A549 (cell line): ENCODE results near the gene KIF1C. TPM values are rescaled to one million over a fixed set of nuclear protein-coding genes. Genes with fewer than 3 reads are reported as not detected.

Experiments
- ATAC-seq, 2 experiments: fragments of 200-7000 bp in 1 of 2; fragments of >200 bp in 1 of 2; cut with Nextera tagmentation in 1 of 2; cut with Tn5 transposase in 1 of 2; 3 replicates each; pipeline versions ENCODE4 v1.8.0 to v1.9.1; 2018 to 2020; ENCODE audit warnings: mild to moderate bottlenecking in 1 of 2, moderate library complexity in 1 of 2
- CTCF ChIA-PET: fragments of 300-600 bp; sonication (Branson Sonifier 250); formaldehyde crosslinking; extraction: SDS; loops from one replicate; lab custom pipeline; 2021; ENCODE audit warnings: antibody characterized with exemption, inconsistent platforms; lab: Yijun Ruan, JAX
- POLR2A ChIA-PET: fragments of 350-600 bp; formaldehyde crosslinking; extraction: SDS; loops from one replicate; lab custom pipeline; 2021; ENCODE audit warnings: antibody characterized with exemption, inconsistent platforms; lab: Yijun Ruan, JAX
- DNase-seq, 2 experiments: peaks; one replicate each; pipeline versions ENCODE4 v3.0.0 to v3.0.0-alpha.2; 2011 to 2016; ENCODE audit warnings: low read depth in 1 of 2, low spot score in 1 of 2
- FAIRE-seq: peaks from 2 replicates; lab custom pipeline; 2011; peaks lifted over from hg19 to GRCh38; lab: Jason Lieb, UNC
- H3K27ac ChIP-seq, 2 experiments: fragments of >200 bp; sonication (Bioruptor Twin); formaldehyde crosslinking; 3 replicates each; pipeline ENCODE4 v1.5.1; 2016 to 2017
- H3K4me1 ChIP-seq: fragments of >200 bp; sonication (Bioruptor Twin); formaldehyde crosslinking; 3 replicates; pipeline ENCODE4 v1.6.1; 2016
- H3K4me2 ChIP-seq: fragments of >200 bp; sonication (Bioruptor Twin); formaldehyde crosslinking; 3 replicates; pipeline ENCODE4 v1.6.1; 2016
- H3K4me3 ChIP-seq: fragments of >200 bp; sonication (Bioruptor Twin); formaldehyde crosslinking; 3 replicates; pipeline ENCODE4 v1.5.1; 2016
- H3K9me3 ChIP-seq: fragments of >200 bp; sonication (Bioruptor Twin); formaldehyde crosslinking; 3 replicates; pipeline ENCODE4 v1.6.1; 2016
- ATOH8 ChIP-seq: fragments of 250-450 bp; sonication (Bioruptor Pico); IDR thresholded peaks from 2 replicates; pipeline ENCODE4 v1.5.0; 2020; ENCODE audit warnings: low read depth, mild to moderate bottlenecking, moderate library complexity
- CBX8 ChIP-seq: fragments of 200-600 bp; sonication (generic); IDR thresholded peaks from 2 replicates; pipeline ENCODE4 v1.6.1; 2016
- CHD2 ChIP-seq: fragments of 150-350 bp; IDR thresholded peaks from 2 replicates; pipeline ENCODE4 v1.6.1; 2014; ENCODE audit warnings: low read length; ENCODE audit not compliant: partially characterized antibody
- CHD4 ChIP-seq: fragments of 200-600 bp; sonication (generic); IDR thresholded peaks from 2 replicates; pipeline ENCODE4 v1.6.1; 2016; ENCODE audit warnings: antibody characterized with exemption, mild to moderate bottlenecking, borderline replicate concordance
- EHMT2 ChIP-seq: fragments of 200-600 bp; sonication (generic); IDR thresholded peaks from 2 replicates; pipeline ENCODE4 v1.6.1; 2016; ENCODE audit warnings: antibody characterized with exemption, low read depth, mild to moderate bottlenecking, moderate library complexity
- ESRRA ChIP-seq: fragments of 150-350 bp; IDR thresholded peaks from 2 replicates; pipeline ENCODE4 v1.6.1; 2014; ENCODE audit warnings: mild to moderate bottlenecking, low read length, borderline replicate concordance
- FOSL2 ChIP-seq, 2 experiments: fragments of 450-650 bp in 1 of 2; fragments of >200 bp in 1 of 2; sonication (Bioruptor Twin) in 1 of 2; formaldehyde crosslinking; IDR thresholded peaks; 2 replicates each; pipeline versions ENCODE4 v1.5.0 to v1.6.1; 2016 to 2020; ENCODE audit warnings: mild to moderate bottlenecking in 1 of 2, moderate library complexity in 1 of 2
- HDAC2 ChIP-seq: fragments of 200-600 bp; sonication (generic); IDR thresholded peaks from 2 replicates; pipeline ENCODE4 v1.6.1; 2016
- HES2 ChIP-seq: fragments of >200 bp; sonication (Bioruptor Twin); formaldehyde crosslinking; IDR thresholded peaks from 2 replicates; pipeline ENCODE4 v1.6.1; 2016
- HMGXB4 ChIP-seq: fragments of 250-450 bp; sonication (Bioruptor Pico); IDR thresholded peaks from 2 replicates; pipeline ENCODE4 v1.5.0; 2021; ENCODE audit warnings: mild to moderate bottlenecking, moderate library complexity, borderline replicate concordance
- HOXA7 ChIP-seq: fragments of 250-450 bp; sonication (Bioruptor Pico); IDR thresholded peaks from 2 replicates; pipeline ENCODE4 v1.5.0; 2020; ENCODE audit warnings: mild to moderate bottlenecking, moderate library complexity
- JUNB ChIP-seq: fragments of >200 bp; sonication (Bioruptor Twin); formaldehyde crosslinking; IDR thresholded peaks from 2 replicates; pipeline ENCODE4 v1.6.1; 2016
- KDM1A ChIP-seq: fragments of 200-600 bp; sonication (generic); IDR thresholded peaks from 2 replicates; pipeline ENCODE4 v1.6.1; 2016; ENCODE audit warnings: low read depth, mild to moderate bottlenecking
- MAFK ChIP-seq: fragments of 450-650 bp; IDR thresholded peaks from 2 replicates; pipeline ENCODE4 v1.6.1; 2014; ENCODE audit not compliant: partially characterized antibody
- MYC ChIP-seq: IDR thresholded peaks from 2 replicates; pipeline ENCODE4 v1.6.1; 2012; ENCODE audit warnings: mild to moderate bottlenecking, inconsistent platforms, low read length, improper control_type of control experiment, borderline replicate concordance
- NR3C1 ChIP-seq: fragments of >200 bp; sonication (Bioruptor Twin); formaldehyde crosslinking; IDR thresholded peaks from 3 replicates; pipeline ENCODE4 v1.6.1; 2017
- PHF8 ChIP-seq: fragments of 200-600 bp; sonication (generic); IDR thresholded peaks from 2 replicates; pipeline ENCODE4 v1.6.1; 2016; ENCODE audit warnings: low read depth, mild to moderate bottlenecking, antibody characterized with exemption, moderate library complexity, borderline replicate concordance
- POLR2AphosphoS2 ChIP-seq: conservative IDR thresholded peaks from 2 replicates; pipeline ENCODE4 v1.6.1; 2012; ENCODE audit warnings: low read length, improper control_type of control experiment, inconsistent platforms
- RAD21 ChIP-seq, 2 experiments: fragments of >200 bp in 1 of 2; sonication (Bioruptor Twin) in 1 of 2; formaldehyde crosslinking in 1 of 2; IDR thresholded peaks in 1 of 2; conservative IDR thresholded peaks in 1 of 2; 2 replicates in 1 of 2; 3 replicates in 1 of 2; pipeline ENCODE4 v1.6.1; 2012 to 2018; ENCODE audit warnings: inconsistent platforms in 1 of 2
- RCOR1 ChIP-seq: fragments of 150-350 bp; IDR thresholded peaks from 2 replicates; pipeline ENCODE4 v1.6.1; 2014; ENCODE audit warnings: antibody characterized with exemption, low read length, low read depth
- REST ChIP-seq: fragments of 200-600 bp; sonication (generic); IDR thresholded peaks from 2 replicates; pipeline ENCODE4 v1.6.1; 2016; ENCODE audit warnings: antibody characterized with exemption, mild to moderate bottlenecking, moderate library complexity
- SMC3 ChIP-seq: fragments of >200 bp; sonication (Bioruptor Twin); formaldehyde crosslinking; IDR thresholded peaks from 3 replicates; pipeline ENCODE4 v1.6.1; 2018; ENCODE audit warnings: inconsistent platforms
- SREBF2 ChIP-seq: fragments of 450-650 bp; IDR thresholded peaks from 2 replicates; pipeline ENCODE4 v1.6.1; 2014; ENCODE audit warnings: mild to moderate bottlenecking, moderate library complexity
- TFCP2L1 ChIP-seq: fragments of 250-450 bp; sonication (Bioruptor Pico); IDR thresholded peaks from 2 replicates; pipeline ENCODE4 v1.5.0; 2021; ENCODE audit warnings: mild to moderate bottlenecking
- TP53 ChIP-seq: fragments of 250-450 bp; sonication (Bioruptor Pico); IDR thresholded peaks from 2 replicates; pipeline ENCODE4 v1.5.0; 2021; ENCODE audit warnings: mild to moderate bottlenecking, moderate library complexity
- ZFP36 ChIP-seq: fragments of 450-650 bp; IDR thresholded peaks from 2 replicates; pipeline ENCODE4 v1.6.1; 2014; ENCODE audit warnings: borderline replicate concordance; ENCODE audit not compliant: partially characterized antibody
- ZNF302 ChIP-seq: fragments of 250-450 bp; sonication (Bioruptor Pico); IDR thresholded peaks from 2 replicates; pipeline ENCODE4 v1.9.0; 2021; ENCODE audit warnings: inconsistent platforms, mild to moderate bottlenecking, moderate library complexity
- ZSCAN20 ChIP-seq: fragments of 250-450 bp; sonication (Bioruptor Pico); IDR thresholded peaks from 2 replicates; pipeline ENCODE4 v1.8.0; 2022; ENCODE audit warnings: mild to moderate bottlenecking, moderate library complexity
- WGBS: methylation state at CpG from one replicate; pipeline ENCODE4 v1.1.6; 2017; ENCODE audit errors: missing lambda C conversion rate; 5-methylcytosine and 5-hydroxymethylcytosine counted together
- polyA plus RNA-seq, 4 experiments: library from polyadenylated mRNA; depleted of rRNA in 3 of 4; stranded (reverse); fragments of >200 nt; fragmentation: RNase III in 1 of 4; extraction: RNeasy Plus Mini Kit Qiagen cat#74134 plus additional on column Dnase treatment in 1 of 4; gene quantifications; 2 replicates in 3 of 4; 3 replicates in 1 of 4; pipeline ENCODE4 v1.2.3, GENCODE V29; 2011 to 2017

KIF1C gene
- polyA plus RNA-seq, 2 of the 4 experiments (the other 2 are of a cell fraction): 48.4 to 77.4 TPM

GRCh38 chr17:4969551-4970173, 28.1 kb upstream of the KIF1C start:
- no peak for ATAC-seq
- H3K4me2 ChIP-seq: peak overlapping the region; percentile 84; the same call in 2 of the 3 replicates
- no peak for TF ChIP-seq ATOH8 (CRISPR knock-in tag)
- no peak for TF ChIP-seq SREBF2
- TF ChIP-seq FOSL2 (IDR thresholded peaks at IDR 0.05): no peak
- no peak for TF ChIP-seq FOSL2 (CRISPR knock-in tag; IDR thresholded peaks at IDR 0.05)
- no peak for TF ChIP-seq CHD4
- TF ChIP-seq MAFK: no peak
- no peak for TF ChIP-seq HDAC2
- no peak for TF ChIP-seq ZSCAN20 (CRISPR knock-in tag)
- TF ChIP-seq POLR2AphosphoS2: no peak
- no peak for TF ChIP-seq NR3C1
- no peak for TF ChIP-seq ZNF302 (CRISPR knock-in tag)
- no peak for TF ChIP-seq RCOR1
- no peak for TF ChIP-seq ESRRA
- no peak for TF ChIP-seq CHD2
- no peak for TF ChIP-seq KDM1A
- TF ChIP-seq HMGXB4 (CRISPR knock-in tag): no peak
- TF ChIP-seq, all 56 proteins: peak for 0
- Histone ChIP-seq H3K4me3 (no peak overlapping the region), H3K4me1 (peaks cover 21% of the 10 kb centered on the region), H3K27ac (peak overlapping the region; percentile 91 to 95; a peak in 4 of 6 replicates), H3K9me3 (no peaks in the 10 kb centered on the region)
- ChIA-PET POLR2A (interaction anchor here (0.8 to 2.0 kb wide), 3 partner anchors 17 to 30 kb away, joined by 3 to 10 read pairs (median 8); partner anchors contain the start of genes CAMTA2, RNF167 and SLC25A11), CTCF (interaction anchor here (1.2 to 11.2 kb wide), 7 partner anchors 10 to 93 kb away, joined by 3 to 148 read pairs (median 7); partner anchors contain the start of genes CAMTA2 and CHRNE)
- DNase-seq: no peak
- 91% methylated on average over 16 of the region's 16 CpGs for WGBS
- no peak for FAIRE-seq

GRCh38 chr17:4970273-4970672, 27.5 kb upstream of the KIF1C start:
- ATAC-seq: no peak
- no peak overlapping the region for H3K4me2 ChIP-seq
- CTCF ChIA-PET: interaction anchor here (0.9 to 11.2 kb wide), 9 partner anchors 9 to 404 kb away, joined by 3 to 148 read pairs (median 6); partner anchors contain the start of genes CAMTA2, CHRNE, RNF167 and SLC25A11
- no peak for TF ChIP-seq EHMT2
- no peak for TF ChIP-seq HOXA7 (CRISPR knock-in tag)
- no peak for TF ChIP-seq ZFP36
- no peak for TF ChIP-seq TP53
- no peak for TF ChIP-seq ZNF302 (CRISPR knock-in tag)
- no peak for TF ChIP-seq HES2
- no peak for TF ChIP-seq CBX8
- no peak for TF ChIP-seq CHD4
- TF ChIP-seq REST: no peak
- no peak for TF ChIP-seq PHF8
- no peak for TF ChIP-seq NR3C1
- no peak for TF ChIP-seq RAD21 (conservative IDR thresholded peaks at IDR 0.05 in 1 of 2, IDR thresholded peaks at IDR 0.05 in 1 of 2)
- TF ChIP-seq SMC3: no peak
- no peak for TF ChIP-seq ATOH8 (CRISPR knock-in tag)
- TF ChIP-seq TFCP2L1 (CRISPR knock-in tag): no peak
- TF ChIP-seq MYC: no peak
- TF ChIP-seq JUNB: no peak
- TF ChIP-seq MAFK: no peak
- TF ChIP-seq FOSL2 (IDR thresholded peaks at IDR 0.05): no peak
- TF ChIP-seq FOSL2 (CRISPR knock-in tag; IDR thresholded peaks at IDR 0.05): no peak
- H3K9me3 ChIP-seq: no peaks in the 10 kb centered on the region
- no peak overlapping the region for H3K4me3 ChIP-seq
- DNase-seq: no peak
- 98% methylated on average over 8 of the region's 8 CpGs for WGBS
- peak overlapping the region in 1 of 2 experiments; percentile 95; a peak in 1 of 6 replicates for H3K27ac ChIP-seq
- POLR2A ChIA-PET: interaction anchor here (0.8 to 2.0 kb wide), 3 partner anchors 17 to 30 kb away, joined by 3 to 10 read pairs (median 8); partner anchors contain the start of genes CAMTA2, RNF167 and SLC25A11
- H3K4me1 ChIP-seq: peaks cover 21% of the 10 kb centered on the region
- FAIRE-seq: no peak
